Mucosa of descending colon (tissue), 3 donors: Measurements from ENCODE around the gene POMT2. TPM values are rescaled to one million over a fixed set of nuclear protein-coding genes. Genes with fewer than 3 reads are reported as not detected.

ENCODE experiments used
- ATAC-seq: fragments of 200-7000 bp; cut with Tn5 transposase; one replicate; pipeline ENCODE4 v1.9.1; 2020; ENCODE audit warnings: mild to moderate bottlenecking, moderate library complexity
- DNase-seq, 3 donors: peaks; one replicate each; pipeline ENCODE4 v3.0.0-alpha.2; 2020
- H3K36me3 ChIP-seq: fragments of 200-600 bp; one replicate; pipeline ENCODE4 v1.8.0; 2021; ENCODE audit warnings: low read depth, mild to moderate bottlenecking
- H3K4me1 ChIP-seq: fragments of 200-600 bp; one replicate; pipeline ENCODE4 v1.8.0; 2021; ENCODE audit warnings: low read depth, mild to moderate bottlenecking
- H3K4me3 ChIP-seq: fragments of 200-600 bp; one replicate; pipeline ENCODE4 v1.8.0; 2021; ENCODE audit warnings: mild to moderate bottlenecking
- H3K9me3 ChIP-seq: fragments of 200-600 bp; one replicate; pipeline ENCODE4 v1.8.0; 2021; ENCODE audit warnings: mild to moderate bottlenecking
- intact Hi-C, 2 donors: fragments of 100-400 bp; cut with DNase I in 1 of 2; cut with micrococcal nuclease in 1 of 2; formaldehyde crosslinking; loops; one replicate each; pipeline versions ENCODE4 v1.11.0 to v1.11.1; 2022; cut with DNase I, micrococcal nuclease
- total RNA-seq, 3 donors: library from RNA; stranded (reverse); fragmentation: NEBNext Ultra II Directional in 2 of 3; extraction: Animal tissue kit (Norgen Biotek cat#: 25700) in 2 of 3; gene quantifications; one replicate each; pipeline versions ENCODE4 v1.2.1 to v1.2.4, GENCODE V29; 2021 to 2023
- TF ChIP-seq, protein P1 (sequence below): fragments of 200-600 bp; IDR thresholded peaks from one replicate; pipeline ENCODE4 v1.8.0; 2022; ENCODE audit warnings: antibody characterized with exemption, mild to moderate bottlenecking
- donor health status: DM: no; HTN: no; CAD: no; lungs with moderate emphysema.
- donor health status: DM: no; HTN: no; CAD: no.
- donor health status: DM: no; HTN: yes; CAD: no.

POMT2 gene
- total RNA-seq, 3 donors from 2014 or later, result 22.9 to 28.5 (median 23.2) TPM

GRCh38 chr14:77314043-77314442 lies 6.6 kb downstream of the POMT2 start:
- ATAC-seq (peak; percentile 81), DNase-seq (no peak)
- intact Hi-C loops, result loop anchor here (10.0 kb wide), 1 partner anchor 159 kb away; no protein-coding TSS in a partner anchor
- TF ChIP-seq, protein P1, sequence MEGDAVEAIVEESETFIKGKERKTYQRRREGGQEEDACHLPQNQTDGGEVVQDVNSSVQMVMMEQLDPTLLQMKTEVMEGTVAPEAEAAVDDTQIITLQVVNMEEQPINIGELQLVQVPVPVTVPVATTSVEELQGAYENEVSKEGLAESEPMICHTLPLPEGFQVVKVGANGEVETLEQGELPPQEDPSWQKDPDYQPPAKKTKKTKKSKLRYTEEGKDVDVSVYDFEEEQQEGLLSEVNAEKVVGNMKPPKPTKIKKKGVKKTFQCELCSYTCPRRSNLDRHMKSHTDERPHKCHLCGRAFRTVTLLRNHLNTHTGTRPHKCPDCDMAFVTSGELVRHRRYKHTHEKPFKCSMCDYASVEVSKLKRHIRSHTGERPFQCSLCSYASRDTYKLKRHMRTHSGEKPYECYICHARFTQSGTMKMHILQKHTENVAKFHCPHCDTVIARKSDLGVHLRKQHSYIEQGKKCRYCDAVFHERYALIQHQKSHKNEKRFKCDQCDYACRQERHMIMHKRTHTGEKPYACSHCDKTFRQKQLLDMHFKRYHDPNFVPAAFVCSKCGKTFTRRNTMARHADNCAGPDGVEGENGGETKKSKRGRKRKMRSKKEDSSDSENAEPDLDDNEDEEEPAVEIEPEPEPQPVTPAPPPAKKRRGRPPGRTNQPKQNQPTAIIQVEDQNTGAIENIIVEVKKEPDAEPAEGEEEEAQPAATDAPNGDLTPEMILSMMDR, result no peak
- H3K4me1 ChIP-seq, result peaks cover 21% of the 10 kb centered on the region
- H3K9me3 ChIP-seq, result no peaks in the 10 kb centered on the region
- H3K4me3 ChIP-seq, result no peak overlapping the region
- no peaks in the 10 kb centered on the region for H3K36me3 ChIP-seq

GRCh38 chr14:77313371-77313770 lies 7.3 kb downstream of the POMT2 start:
- DNase-seq, result no peak
- Histone ChIP-seq H3K9me3 (no peaks in the 10 kb centered on the region), H3K4me3 (no peak overlapping the region), H3K36me3 (no peaks in the 10 kb centered on the region), H3K4me1 (peaks cover 21% of the 10 kb centered on the region)
- TF ChIP-seq, protein P1, result no peak
- intact Hi-C loops, result loop anchor here (10.0 kb wide), 1 partner anchor 159 kb away; no protein-coding TSS in a partner anchor
- no peak for ATAC-seq

GRCh38 chr14:77311217-77311616 lies 9.5 kb downstream of the POMT2 start:
- H3K4me3 ChIP-seq, result no peak overlapping the region
- H3K4me1 ChIP-seq, result peaks cover 8% of the 10 kb centered on the region
- no peaks in the 10 kb centered on the region for H3K36me3 ChIP-seq
- no peak for DNase-seq
- no peak for ATAC-seq
- intact Hi-C loops, result loop anchor here (10.0 kb wide), 1 partner anchor 156 kb away; no protein-coding TSS in a partner anchor
- TF ChIP-seq, protein P1, result no peak
- no peaks in the 10 kb centered on the region for H3K9me3 ChIP-seq

- H3K4me3 ChIP-seq, result no peak overlapping the region
- TF ChIP-seq, protein P1, result no peak
- no peaks in the 10 kb centered on the region for H3K9me3 ChIP-seq
- ATAC-seq (no peak), DNase-seq (no peak)
- intact Hi-C loops, result loop anchor here (10.0 kb wide), 1 partner anchor 155 kb away; no protein-coding TSS in a partner anchor
- peaks cover 8% of the 10 kb centered on the region for H3K4me1 ChIP-seq
- no peaks in the 10 kb centered on the region for H3K36me3 ChIP-seq
These were observed 10.7 kb downstream of the POMT2 start for GRCh38 chr14:77310026-77310425.

DNA sequence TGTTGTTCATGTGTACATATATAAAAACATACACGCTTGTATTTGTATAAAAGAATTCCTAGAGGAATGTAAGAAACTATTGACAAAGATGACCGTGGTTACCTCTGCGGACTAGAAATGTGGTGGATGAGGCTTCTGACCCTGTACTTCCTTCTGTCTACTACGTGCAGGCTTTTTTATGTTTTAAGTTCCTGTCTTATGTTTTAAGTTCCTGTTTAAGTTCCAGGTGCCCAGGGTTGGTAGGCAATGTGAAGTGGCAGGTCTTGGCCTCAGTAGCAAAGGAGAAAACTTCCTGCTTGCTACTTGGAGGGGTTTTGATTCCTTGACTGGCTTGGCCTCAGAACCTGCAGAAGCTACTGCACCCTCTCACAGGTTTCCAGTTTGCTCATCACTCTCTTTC lies 11.6 kb downstream of the POMT2 start:
- TF ChIP-seq, protein P1, result no peak
- H3K36me3 ChIP-seq, result no peaks in the 10 kb centered on the region
- intact Hi-C loops, result no loop called here
- DNase-seq (no peak), ATAC-seq (no peak)
- no peak overlapping the region for H3K4me3 ChIP-seq
- peaks cover 6% of the 10 kb centered on the region for H3K4me1 ChIP-seq
- no peaks in the 10 kb centered on the region for H3K9me3 ChIP-seq
